HEK293T (cell line): ENCODE data around the gene WDR64.

Source experiments
- TARDBP ChIP-seq: fragments of 450-650 bp; IDR thresholded peaks from 2 replicates; pipeline ENCODE4 v1.6.1; 2016
- TF ChIP-seq, protein P1 (sequence below): fragments of 450-650 bp; IDR thresholded peaks from 2 replicates; pipeline ENCODE4 v1.6.1; 2016

GRCh38 chr1:241635556-241636152 lies 16.4 kb upstream of the WDR64 start:
- no peak for TF ChIP-seq TARDBP
- TF ChIP-seq, protein P1, sequence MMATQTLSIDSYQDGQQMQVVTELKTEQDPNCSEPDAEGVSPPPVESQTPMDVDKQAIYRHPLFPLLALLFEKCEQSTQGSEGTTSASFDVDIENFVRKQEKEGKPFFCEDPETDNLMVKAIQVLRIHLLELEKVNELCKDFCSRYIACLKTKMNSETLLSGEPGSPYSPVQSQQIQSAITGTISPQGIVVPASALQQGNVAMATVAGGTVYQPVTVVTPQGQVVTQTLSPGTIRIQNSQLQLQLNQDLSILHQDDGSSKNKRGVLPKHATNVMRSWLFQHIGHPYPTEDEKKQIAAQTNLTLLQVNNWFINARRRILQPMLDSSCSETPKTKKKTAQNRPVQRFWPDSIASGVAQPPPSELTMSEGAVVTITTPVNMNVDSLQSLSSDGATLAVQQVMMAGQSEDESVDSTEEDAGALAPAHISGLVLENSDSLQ, result no peak
